HG02571 (cell line): ENCODE results near the gene ADARB2.
"Not testable (repeated sequence)": the region's sequence is repeated elsewhere in the genome, so short reads cannot be mapped to it uniquely, and the experiment has no call there.

Experiments used
- ATAC-seq: cut with Tn5 transposase; IDR thresholded peaks from one replicate; pipeline ENCODE4 v1.9.1; 2021; ENCODE audit warnings: mild to moderate bottlenecking, moderate library complexity; ENCODE audit not compliant: unreplicated experiment

The ADARB2 gene

DNA sequence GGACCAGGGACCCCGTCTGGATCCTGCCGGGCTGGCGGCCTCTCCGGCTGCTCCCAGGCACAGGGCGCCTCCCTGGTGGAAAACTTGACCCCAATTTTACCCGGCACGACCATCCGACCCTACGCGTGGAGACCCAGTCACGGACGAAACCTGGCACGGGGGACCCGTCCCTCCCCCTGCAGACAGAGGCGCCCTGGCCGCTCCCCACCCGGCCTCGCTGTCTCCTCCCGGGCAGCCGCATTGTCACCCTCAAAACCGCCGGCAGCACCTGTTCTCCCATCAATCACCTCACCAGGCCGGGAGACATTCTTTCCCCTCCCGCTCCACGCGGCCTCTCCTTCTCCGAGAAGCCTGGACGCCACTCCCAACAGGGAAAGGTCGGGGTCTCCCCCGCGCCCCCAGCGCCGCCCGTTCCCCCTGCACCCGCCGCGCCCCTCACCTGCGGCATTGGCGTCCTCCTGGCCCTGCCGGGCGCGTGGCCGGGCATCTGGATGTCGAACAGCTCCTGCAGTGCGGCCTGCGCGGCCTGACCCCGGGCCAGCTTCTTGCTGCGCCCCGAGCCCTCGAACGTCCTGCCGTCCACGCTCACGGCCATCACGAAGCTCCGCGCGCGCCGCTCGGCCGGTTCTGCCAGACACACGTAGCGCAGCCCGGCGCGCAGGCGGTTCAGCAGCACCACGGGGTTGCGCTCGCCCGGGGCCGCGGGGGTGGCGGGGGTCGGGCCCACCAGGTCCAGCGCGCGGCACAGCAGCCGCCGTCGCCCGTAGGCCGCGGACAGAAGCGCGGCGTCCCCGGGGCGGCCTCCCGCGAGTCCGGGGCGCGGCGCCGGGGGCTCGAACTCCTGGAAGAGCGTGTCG lies 374.5 kb downstream of the ADARB2 start:
- no peak for ATAC-seq

DNA sequence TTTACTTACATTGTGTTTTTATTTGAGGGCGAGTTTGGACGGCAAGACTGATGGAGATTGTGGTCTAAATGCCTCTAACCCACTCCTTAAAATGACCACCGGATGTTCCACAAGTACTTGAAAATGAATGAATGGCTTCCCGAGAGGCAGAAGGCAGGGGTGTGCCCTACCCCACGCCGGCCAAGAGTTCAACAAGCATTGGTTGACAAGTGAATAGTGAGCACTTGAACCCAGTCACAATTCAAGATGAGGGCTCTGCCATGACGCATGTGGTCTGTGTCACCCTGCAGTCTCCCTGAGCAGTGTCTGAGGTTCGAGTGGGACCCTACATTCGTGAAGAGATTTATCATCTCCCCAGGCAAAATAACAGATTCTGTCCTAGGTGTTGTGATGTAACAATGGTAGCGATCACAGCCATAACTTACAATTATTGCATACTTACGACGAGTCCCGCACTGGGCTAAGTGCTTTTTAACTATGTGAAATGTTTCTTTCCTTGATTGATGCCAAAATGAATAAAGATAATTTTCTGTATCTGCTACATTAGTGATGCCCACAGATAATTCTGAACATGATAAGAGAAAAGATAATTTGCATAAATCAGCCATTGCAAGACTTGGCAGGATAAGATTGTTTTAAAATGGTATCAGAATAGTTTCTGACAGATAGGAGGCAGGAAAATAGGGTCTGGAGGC lies 375.8 kb downstream of the ADARB2 start:
- ATAC-seq = no peak

DNA sequence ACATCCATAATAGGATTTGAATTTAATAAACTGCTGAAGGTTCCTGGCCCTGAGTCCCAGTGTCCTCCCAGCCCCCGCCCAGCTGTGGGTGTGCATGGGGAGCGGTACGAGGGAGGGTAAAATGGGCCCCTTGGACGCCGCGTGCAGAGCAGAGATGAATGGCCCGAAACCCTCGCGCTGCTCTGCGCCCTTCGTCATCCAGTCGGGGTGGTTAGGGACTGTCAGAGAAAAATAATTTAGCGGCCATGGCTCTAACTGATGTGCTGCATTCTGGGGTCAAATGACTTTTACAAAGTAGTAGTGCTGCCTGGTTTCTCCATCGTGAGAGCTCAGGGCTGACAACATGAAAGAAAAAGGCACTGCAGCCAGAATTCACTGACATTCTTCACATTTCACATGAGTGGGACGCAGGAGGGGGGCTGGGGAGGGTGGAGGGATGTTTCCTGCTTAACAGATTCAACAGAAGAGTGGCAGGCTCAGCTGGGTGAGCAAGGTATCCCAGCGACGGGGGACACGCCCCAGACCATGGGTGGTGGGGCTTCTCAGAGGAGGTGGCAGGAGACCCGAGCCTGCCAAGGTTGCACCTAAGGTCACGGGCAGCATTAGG lies 376.7 kb downstream of the ADARB2 start:
- ATAC-seq = no peak

DNA sequence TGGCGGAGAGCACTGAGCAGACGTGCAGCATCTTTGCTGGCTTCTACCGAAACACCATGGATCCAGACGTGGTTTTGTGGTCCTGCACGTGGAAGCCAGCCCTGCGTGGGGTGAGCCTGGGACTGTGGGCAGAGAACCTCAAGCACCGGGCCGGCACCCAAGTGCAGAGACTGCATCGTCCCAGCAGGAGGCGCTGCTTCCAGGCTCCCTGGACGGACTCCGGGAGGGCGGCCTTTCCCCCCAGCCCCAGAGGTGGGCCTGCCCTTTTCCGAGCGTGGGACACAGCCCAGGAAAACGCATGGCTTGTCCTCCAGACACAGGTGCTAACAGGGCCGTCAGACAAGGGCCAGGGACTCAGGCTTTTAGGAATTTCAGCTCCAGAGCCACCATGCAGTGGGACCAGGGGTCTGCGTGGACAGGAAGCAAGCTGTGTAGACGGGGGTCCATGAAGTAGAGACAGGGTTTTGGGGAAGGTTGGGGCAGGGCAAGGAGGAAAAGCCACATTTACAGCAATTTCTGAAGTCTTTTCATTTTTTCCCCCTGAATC lies 377.2 kb downstream of the ADARB2 start:
- no peak for ATAC-seq

DNA sequence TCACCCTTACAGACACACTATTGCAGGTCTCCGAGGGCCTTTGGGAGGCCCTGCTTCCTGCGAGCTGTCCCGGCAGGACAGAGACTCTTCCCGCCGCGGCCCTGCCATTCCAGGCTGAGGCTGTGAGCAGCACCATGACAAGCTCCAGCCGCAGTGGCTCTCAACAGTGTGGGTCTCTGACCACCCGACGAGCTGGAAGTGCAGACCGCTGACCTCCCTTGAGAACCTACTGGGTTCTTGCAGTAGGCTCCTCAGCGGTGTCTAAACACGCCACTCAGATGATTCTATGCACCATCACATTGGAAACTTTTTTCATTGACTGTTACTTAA lies 377.7 kb downstream of the ADARB2 start:
- no peak for ATAC-seq

DNA sequence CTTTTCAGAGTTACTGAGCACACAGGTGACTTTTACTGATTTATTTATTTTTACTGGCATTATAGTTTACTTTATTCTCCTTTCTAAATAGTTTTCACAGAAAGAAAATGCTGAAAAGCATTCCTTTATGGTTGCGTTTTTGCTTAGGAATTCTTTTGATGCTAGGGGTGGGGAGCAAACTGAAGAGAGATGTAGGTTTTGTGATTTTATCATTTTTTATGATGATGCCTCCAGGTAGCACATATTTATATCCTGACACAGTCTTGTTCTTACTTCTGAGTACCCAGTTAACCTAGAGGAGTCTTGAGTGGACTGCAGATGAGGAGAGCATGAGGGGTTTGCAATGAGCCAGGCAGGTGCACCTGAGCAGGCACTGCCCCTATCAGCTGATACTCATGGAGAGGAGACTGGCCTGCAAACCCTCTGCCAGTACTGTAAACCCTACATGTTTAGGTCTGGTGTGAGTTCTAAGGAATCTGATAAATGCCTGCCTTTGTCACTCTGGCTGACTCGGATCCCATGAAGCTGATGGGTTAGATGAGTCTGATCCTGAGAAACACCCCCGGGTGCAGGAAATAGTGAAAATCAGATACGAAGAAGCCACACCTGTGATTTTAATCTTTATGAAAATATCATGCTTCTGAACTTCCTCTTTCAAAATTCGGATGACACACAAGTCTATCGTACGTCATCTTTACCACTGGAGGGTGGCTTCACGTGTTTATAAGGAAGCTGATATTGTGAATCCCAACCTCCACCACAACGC lies 378.3 kb downstream of the ADARB2 start:
- ATAC-seq = no peak

DNA sequence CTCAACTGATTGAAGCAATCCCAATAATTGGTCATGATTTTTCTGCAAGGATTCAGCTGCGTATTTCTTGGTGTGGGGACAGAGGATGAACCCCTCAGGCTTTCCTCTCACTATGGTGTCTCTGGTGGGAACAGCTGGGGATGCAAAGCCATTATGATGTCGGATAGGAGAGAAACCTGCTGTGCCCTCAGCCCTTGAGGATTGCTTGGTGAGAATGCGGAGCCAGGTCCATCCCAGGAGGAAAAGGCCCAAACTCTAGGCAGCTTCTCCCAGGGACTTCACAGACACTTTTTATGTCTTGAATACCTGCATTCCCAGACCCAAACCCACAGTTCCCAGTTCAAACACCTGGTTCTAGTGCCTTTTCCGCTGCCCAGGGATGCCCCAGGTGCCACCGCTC lies 379.2 kb downstream of the ADARB2 start:
- no peak for ATAC-seq

DNA sequence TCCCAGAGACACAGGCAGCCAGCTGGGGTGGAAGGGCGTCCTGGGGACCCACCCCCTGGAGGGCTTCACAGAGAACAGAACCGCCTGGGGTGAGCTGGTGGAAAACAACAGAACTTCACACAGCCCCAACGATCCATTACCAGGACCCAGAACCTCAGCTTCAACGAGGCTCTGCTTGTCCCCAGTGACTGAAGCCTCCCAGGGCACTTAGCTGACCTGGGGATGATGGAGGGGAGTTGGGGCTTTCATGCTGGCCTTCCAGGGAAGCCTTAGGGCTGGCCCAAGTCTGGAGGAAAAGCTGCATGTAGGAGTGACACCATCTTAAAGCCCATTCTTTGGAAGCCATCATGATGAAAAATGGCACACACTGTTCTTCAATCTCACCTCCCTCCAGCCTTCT lies 381.0 kb downstream of the ADARB2 start:
- ATAC-seq = no peak

DNA sequence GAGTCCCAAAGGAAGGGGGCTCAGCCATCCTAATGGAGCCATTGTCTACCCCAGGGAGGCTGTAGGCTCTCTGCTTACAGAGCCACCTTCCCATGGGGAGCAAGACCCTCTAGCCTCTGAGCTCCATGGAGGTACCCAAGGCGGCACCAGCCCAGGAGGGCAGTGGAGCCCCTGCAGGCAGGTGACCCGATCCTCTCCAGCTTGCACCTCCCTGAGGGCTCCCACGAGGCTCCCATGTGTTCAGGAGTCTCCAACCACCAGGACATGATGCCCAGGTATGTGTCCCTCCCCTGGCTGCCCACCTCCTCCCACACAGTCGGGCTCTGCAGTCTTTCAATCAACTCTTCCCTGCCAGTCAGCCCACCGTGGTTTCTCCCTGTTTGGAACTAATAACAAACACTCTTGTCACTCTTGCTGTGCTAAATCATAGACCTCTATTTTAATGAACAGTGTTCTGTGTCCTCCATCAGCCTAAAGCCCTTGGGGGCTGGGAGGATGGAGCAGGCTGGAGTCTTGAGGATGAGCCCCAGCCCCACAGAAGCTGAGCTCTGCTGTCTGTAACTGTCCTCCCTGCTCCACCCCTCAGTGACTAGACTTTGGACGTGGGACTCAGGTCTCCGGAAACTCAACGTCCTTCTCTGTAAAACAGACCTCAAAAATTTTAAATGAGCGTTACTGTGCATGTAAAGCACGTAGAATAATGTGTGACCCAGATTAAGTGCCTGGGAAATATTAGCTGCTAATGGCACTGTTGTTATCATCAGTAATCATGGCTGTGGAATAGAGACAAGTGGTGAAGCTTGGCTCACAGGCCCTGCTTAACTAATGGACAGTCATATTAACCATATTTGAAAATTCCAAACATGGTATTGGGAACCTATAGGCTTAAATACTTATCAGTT lies 382.3 kb downstream of the ADARB2 start:
- no peak for ATAC-seq

DNA sequence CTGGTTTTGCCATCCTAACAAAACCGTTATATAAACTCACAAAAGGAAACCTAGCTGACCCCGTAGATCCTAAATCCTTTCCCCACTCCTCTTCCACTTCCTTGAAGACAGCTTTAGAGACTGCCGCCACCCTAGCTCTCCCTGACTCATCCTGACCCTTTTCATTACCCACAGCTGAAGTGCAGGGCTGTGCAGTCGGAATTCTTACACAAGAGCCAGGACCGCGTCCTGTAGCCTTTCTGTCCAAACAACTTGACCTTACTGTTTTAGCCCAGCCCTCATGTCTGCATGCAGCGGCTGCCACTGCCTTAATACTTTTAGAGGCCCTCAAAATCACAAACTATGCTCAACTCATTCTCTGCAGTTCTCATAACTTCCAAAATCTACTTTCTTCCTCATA lies 385.0 kb downstream of the ADARB2 start:
- ATAC-seq = not testable (repeated sequence)

DNA sequence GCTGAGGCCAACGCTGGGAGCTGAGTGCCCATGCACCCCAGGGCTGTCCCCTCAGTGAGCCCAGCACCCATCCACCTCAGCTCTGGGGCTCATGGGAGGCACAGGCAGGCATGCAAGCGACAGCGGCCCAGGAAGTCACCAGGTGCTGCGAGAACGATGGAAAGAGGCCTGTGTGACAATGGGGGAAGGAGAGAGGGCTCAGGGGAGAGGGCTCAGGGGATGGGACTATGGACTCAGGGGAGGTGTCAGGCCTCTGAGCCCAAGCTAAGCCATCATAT lies 388.6 kb downstream of the ADARB2 start:
- ATAC-seq = no peak

DNA sequence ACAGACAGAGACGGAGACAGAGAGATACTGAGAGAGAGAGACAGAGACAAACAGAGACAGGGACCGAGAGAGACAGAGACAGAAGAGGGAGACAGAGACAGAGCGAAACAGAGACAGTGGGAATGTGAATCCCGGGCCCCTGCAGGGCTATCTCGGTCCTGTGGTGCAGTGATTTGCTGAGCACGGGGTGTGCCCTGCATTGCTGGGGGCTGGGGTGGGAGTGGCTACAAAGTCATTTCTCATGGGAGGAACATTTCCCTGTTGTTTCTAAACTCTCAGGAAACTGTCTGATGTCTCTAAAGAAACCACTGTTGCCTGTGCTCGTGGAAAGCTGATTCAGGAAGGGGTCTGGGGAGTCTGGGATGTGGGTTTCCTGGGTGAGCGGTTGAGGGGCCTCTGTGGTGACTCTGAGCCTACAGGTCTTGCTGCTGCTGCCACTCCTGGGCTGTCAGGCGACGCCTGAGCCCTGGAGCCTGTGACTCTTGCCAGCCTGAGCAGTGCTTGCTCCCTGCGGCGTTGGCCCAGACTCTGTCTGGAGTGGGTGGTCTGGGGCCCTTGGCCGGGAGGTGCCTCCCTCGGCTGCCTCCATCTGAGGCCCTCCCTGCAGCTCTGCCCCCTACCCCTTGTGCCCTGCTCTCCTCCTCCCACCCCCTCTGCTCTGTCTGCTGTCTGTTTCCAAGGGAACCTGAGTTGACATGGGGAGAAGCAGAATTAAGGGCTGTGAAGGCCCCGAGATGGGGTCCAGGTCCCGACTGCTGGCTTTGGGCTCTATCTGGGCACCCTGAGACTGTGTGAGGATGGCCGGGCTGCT lies 389.2 kb downstream of the ADARB2 start:
- no peak for ATAC-seq

DNA sequence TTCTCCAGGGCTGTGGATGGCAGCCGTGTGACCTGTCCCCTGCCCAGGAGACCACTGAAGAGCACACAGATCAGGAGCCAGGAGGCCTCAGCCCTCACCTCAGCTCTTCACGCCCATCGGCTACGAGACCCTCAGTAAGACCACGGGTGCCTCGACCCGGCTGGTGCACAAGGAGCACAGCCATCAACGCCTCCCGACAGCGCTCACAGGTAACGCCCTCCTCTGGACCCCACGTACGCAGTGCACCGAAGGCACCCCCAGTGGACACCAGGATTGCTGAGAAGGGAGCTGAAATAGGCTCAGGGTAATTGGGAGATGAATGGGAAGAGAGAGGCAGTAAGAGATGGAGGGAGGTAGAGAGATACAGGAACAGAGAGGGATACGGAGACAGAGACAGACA lies 389.8 kb downstream of the ADARB2 start:
- ATAC-seq = no peak

DNA sequence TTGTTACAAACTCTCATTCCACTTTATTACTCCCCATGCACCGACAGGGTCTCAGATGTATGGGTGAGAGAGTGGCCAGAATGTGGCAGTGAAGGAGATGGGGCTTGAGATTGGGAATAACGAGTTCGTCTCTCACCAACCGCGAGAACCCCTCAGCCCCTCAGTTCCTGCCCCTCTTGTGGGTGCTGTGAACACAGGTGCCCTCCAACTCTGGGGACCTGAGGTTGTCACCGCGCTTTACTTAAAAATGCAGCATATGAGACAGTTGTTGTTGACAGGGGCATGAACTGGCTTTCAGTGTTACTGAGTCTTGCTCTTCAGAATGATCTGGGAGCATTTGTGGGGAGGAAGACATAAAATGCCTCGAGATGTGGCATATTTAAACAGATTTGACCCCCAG lies 391.1 kb downstream of the ADARB2 start:
- ATAC-seq = no peak

DNA sequence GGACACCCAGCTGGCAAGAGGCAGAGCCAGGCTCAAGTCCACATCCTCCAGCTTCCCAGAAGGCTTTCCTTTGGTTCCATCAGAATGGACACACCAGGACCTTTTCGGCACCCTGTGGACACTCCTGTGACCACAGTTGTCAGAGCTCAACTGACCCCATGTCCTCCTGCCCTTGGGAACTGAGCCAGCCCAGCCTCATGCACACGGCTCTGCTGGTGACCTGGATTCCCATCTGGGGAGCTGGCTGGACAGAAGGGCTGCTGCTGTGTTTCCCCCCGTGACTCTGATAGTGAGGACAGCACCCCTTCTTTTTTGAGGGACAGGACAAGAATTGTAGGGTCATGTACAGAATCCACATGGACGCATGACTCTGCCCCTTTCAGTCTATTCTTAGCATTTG lies 392.0 kb downstream of the ADARB2 start:
- ATAC-seq = no peak

DNA sequence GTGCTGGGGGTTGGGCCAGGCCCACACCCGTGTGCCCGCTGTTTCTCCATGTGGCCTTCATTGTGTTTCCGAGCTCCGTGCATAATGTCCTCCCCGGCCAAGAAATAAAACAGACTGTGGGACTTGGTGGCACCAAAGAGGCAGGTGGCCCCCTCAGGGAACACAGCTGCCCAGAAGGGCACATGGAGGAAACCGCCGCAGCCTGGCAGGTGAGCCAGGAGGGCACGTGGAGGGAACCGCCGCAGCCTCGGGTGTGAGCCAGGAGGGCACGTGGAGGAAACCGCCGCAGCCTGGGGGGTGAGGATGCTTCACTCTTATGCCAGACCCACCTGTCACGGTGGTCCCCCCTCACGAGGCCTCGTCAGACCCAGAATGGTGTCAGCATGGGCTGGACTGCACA lies 392.5 kb downstream of the ADARB2 start:
- ATAC-seq = no peak

DNA sequence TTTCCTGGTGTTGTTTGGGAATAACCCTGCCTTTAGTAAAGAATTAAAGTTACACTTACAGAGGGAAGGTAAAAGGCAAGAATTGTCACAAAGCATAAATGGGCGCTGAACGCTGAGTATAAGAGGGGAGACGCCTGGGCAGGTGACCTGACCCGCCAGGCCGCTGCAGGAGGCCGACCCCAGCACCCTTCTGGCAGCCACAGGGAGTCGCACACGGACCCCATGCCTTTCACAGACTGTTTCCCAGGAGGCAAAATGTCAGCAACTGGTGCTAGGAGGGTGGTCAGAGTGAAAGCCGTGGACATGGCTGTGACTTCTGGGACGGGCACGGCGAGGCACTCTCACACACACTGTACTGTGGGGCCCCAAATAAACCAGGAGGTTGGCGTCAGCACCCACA lies 392.9 kb downstream of the ADARB2 start:
- no peak for ATAC-seq

DNA sequence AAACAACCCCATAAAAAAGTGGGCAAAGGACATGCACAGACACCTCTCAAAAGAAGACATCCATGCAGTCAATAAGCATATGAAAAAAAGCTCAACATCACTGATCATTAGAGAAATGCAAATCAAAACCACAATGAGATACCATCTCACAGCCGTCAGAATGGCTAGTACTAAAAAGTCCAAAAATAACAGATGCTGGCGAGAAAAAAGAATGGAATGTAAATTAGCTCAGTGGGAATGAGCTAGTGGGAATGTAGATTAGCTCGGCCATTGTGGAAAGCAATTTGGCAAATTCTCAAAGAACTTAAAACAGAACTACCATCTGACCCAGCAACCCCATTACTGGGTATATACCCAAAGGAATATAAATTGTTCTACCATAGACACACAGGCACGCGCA lies 394.1 kb downstream of the ADARB2 start:
- no peak for ATAC-seq

DNA sequence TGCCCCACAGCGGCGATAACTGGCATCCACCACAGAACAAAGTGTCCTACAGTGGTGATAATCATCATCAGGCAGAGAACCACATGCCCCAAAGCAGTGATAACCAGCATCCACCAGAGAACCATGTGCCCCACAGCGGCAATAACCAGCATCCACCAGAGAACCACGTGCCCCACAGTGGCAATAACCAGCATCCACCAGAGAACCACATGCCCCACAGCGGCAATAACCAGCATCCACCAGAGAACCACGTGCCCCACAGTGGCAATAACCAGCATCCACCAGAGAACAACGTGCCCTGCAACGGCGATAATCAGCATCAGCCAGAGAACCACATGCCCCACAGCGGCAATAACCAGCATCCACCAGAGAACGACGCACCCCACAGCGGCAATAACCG lies 396.3 kb downstream of the ADARB2 start:
- ATAC-seq = not testable (repeated sequence)

DNA sequence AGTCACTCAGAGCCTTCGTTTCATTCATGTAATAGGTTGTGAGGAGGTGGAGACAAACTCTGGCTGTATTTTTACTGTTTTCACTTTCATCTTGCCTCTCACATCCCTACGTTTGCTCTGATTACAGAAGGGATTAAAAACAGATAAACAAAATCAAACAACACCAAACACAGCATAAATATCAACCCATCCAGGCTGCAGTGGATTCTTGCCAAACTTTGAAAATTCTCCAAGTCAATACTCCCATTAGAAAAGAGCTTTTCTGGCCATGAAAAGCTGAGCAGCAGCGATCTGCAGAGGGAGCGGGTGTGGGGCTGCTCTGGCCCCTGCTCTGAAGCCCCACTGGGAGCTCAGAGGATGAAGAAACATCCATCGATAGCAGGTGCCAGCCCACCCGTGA lies 397.9 kb downstream of the ADARB2 start:
- ATAC-seq = no peak
